Measurements from ENCODE around the gene FRMD8.

DNA sequence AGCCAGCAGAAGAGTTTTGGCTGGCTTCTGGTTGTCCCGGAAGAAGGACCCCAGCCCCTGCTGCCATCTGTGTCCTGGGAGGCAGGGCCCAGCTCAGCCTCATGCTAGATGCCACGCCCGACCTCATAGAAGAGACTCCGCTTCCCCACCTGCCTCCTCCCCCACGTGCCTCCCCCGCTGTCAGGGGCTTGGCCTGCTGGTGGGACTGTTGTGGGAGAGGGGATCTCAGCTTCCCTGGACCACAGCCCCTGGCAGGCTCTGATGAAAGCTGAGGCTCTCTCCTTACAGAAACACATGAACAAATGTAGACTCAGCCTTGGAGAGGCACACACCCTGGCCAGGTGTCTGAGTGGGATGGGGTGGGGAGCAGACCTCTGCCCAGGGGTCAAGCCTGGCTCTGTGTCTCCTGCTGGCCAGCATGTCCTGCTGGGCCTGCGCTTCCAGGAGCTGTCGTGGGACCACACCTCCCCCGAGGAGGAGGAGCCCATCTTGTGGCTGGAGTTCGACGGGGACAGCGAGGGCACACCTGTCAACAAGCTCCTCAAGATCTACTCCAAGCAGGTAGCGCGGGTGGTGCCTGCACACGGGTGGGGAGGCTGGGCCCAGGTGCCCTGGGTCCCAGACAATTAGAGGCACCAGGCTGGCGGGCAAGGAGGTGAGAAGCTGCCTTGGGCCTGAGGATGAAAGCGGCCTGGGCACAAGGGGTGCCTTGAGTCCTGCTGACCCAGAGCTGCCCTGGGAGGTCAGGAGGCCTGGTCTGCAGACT, 14.1 kb downstream of the FRMD8 start:
- TF ChIP-seq, protein P1, sequence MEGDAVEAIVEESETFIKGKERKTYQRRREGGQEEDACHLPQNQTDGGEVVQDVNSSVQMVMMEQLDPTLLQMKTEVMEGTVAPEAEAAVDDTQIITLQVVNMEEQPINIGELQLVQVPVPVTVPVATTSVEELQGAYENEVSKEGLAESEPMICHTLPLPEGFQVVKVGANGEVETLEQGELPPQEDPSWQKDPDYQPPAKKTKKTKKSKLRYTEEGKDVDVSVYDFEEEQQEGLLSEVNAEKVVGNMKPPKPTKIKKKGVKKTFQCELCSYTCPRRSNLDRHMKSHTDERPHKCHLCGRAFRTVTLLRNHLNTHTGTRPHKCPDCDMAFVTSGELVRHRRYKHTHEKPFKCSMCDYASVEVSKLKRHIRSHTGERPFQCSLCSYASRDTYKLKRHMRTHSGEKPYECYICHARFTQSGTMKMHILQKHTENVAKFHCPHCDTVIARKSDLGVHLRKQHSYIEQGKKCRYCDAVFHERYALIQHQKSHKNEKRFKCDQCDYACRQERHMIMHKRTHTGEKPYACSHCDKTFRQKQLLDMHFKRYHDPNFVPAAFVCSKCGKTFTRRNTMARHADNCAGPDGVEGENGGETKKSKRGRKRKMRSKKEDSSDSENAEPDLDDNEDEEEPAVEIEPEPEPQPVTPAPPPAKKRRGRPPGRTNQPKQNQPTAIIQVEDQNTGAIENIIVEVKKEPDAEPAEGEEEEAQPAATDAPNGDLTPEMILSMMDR (conservative IDR thresholded peaks at IDR 0.05 in 1 of 2, IDR thresholded peaks at IDR 0.05 in 1 of 2; ENCODE audit: low read depth in 1 of 2, low read length in 2 of 2) = no peak
- no peak for TF ChIP-seq EZH2 (IDR thresholded peaks at IDR 0.05; ENCODE audit: low read length, missing control alignments)

All from fibroblast of lung (primary cell).